Renal cortex interstitium (tissue), 11 donors: ENCODE results near the gene CASZ1. TPM values are rescaled to one million over a fixed set of nuclear protein-coding genes. Genes with fewer than 3 reads are reported as not detected.

Experiments used
- DNase-seq, 11 donors: peaks; one replicate each; pipeline ENCODE4 v3.0.0-alpha.2; 2013; ENCODE audit warnings: low read depth in 9 of 11, low spot score in 4 of 11; ENCODE audit errors: extremely low read depth in 1 of 11
- polyA plus RNA-seq, 3 donors: library from polyadenylated mRNA; unstranded; fragments of 120-200 nt; gene quantifications; one replicate each; pipeline ENCODE4 v1.2.1, GENCODE V29; 2013; ENCODE audit not compliant: insufficient read length in 3 of 3

CASZ1 gene
- polyA plus RNA-seq, 3 donors: 15.7 to 28.3 (median 18.4) TPM

DNA sequence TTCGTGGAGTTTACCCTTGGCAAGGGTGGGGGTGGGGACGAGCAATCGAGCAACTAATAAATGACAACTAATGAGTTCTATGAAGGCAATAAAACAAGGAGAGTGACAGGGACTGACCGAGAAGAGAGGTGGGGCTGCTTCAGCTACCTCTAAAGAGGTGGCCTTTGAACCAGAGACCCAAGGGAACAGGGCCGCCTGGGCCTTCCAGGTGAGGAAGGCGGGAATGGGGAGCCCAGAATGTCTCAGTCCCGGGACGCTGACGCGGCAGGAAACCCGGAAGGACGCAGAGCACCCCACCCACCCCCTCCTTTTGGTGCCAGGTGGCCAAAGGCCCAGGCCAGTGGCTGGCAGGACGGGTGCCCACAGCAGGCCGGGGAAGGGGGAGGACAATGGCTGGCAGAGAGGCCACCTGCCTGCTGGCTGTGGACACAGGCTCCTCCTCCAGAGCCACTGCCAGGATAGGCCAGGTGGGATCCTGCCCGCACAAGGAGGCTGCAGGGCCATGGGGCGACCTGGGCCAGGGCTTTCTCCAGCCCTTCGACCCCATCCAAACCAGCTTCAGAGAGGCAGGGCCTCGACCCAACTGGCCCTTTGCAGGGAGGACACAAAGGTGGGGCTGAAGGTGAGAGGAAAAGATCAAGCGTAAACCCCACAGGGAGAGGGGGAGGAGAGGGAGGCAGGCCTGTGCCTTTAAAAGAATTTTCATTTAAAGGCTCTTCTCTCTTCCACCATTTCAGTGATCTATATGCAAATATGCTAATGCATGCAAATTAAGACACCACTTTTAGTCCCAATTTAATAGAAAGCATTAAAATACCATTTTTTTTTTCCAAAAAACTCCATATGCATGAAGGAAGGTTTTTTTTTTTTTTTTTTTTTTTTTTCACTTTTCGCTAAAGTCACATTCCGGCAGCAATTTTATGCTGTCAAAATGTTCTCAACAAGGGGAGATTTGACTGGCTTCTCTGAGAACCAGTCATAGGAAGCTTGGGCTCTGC is 58.1 kb downstream of the CASZ1 start:
- DNase-seq: no peak

DNA sequence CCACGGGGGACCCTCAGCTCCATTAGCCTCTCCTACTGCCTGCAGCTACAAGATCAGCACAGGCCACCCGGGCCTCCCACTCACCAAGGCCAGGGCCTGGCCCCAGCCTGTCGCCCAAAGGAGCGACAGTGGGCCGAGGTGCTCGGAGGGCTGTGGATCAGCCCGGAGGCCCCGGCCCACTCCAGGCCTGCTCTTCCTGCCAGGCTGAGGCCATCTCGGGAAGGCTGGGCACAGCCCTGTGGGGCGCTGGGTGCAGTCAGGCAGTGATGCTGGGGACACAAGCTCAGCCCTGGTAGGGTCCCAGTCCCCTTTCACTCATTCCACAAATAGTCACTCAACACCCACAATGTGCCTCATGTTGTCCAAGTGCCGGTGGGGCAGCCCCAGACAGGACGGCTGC is 58.8 kb downstream of the CASZ1 start:
- DNase-seq: no peak

DNA sequence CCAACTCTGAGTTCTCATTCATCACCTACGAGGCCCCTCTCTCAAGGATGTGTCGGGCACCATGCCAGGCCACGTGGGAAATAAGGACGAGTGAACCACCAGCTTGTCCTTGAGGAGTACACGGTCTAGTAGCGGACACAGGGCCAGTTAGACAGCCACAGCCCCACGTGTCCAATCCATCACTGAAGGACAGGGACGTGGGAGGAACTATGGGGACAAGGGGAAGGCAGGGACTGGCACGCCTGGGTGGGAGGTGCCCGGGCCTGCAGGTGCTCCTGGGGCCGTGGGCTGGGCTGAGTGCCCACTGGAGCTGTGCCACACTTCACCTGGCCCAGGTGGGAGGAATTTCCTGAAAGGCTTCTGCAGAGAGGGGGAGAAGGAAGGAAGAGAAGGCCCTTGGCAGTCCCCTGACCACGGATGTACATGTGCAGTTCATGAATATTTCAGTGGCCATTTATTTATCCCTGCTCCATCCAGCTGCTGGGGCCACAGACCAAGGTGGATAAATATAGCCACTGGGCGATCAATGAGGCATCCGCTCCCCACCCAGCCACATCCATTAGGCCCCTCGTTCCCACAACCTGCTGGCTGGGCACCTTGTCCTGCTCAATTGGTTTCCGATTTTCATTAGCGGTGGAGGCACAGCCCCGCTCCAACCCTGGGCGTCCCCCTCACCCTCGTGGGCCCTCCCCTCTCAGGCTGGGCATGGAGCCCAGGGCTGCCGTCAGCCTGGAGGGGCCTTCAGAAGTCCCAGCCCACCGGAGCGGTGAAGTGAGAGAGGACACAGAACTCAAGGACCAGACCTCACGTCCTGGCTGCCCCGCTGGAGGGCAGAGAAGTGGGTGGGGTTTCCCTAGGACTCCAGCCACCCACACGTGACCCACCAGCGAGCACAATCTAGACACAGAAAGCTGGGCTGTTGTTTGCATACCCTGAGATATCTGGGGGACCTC is 59.5 kb downstream of the CASZ1 start:
- DNase-seq: peak in 3 of 11 donors; percentile 56 to 70 (median 67)

DNA sequence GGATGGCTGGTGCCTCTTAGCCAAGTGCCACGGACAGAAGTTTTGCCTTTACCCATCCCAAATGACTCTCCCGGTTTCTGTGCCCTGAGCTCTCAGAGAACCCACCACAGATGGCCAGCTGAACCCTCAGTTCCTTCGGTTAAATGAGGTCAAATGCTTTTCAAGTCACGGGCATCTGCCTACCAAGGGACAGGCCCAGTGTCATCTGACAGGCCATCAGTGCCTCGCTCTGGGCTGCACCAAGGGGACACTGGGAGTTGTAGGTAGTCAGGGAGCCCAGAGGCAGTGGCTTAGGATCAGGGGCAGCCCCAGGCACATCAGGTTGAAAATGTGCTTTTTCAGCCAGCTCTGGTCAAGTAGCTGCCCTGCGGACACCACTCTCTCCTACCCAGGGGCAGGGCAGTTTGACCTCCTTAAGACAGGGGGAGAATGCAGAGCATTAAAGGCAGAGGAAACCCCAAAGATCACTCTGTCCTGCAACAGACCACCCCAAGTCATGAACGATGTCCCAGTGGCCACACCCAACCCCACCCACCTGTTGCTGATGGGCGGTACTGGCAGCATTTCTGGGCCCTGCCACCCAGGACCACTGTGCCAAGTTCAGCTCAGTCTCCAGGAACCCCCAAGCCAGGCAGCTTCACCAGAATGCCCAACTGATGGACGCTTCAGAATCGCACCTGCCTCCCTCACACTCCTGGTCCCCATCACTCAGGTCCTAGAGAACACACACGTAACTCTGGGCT is 60.7 kb downstream of the CASZ1 start:
- DNase-seq: no peak

DNA sequence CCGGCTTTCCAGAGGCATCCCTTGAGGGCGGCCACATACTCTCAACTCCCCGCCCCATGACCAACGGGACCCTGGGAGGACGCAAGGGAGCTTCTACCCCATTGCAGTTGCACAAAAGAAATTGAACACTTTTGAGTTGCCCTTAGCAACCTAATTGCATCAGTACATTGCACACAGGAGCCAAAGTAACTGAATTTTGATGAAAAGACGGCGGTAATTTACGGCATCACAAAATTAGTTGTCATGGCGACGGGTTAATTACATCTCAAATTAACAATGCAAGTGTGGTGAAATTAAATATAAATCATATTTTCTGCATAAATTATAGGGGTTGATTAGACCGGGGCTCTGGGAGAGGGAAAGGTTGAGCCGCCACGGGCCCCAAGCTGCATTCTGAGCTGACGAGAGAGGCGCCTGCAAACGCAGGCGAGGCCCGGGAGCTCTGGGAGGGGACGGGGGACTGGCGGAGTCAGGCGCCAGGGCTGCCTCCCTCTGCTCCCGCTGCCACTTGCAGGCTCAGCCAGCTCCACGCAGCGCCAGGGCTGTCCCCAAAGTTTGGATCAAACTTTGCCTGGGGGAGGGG is 61.4 kb downstream of the CASZ1 start:
- no peak for DNase-seq

DNA sequence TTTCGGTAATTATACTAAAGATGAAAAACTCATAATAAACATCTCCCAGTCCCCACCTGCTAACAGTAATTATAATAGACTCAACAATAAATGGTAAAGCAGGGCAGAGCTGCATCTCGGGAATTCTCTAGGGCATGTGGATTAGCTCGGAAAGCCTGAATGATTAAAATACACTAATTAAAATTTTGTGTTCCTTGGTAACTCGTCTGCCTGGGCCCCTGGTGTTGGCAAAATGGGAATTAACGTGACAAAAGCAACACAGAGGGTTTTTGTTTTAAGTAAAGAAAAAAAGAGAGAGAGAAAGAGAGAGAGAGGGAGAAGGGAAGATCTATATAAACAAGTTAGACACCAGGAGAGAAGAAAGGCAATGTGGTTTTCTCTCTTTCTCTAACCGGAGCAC is 62.1 kb downstream of the CASZ1 start:
- DNase-seq: no peak

DNA sequence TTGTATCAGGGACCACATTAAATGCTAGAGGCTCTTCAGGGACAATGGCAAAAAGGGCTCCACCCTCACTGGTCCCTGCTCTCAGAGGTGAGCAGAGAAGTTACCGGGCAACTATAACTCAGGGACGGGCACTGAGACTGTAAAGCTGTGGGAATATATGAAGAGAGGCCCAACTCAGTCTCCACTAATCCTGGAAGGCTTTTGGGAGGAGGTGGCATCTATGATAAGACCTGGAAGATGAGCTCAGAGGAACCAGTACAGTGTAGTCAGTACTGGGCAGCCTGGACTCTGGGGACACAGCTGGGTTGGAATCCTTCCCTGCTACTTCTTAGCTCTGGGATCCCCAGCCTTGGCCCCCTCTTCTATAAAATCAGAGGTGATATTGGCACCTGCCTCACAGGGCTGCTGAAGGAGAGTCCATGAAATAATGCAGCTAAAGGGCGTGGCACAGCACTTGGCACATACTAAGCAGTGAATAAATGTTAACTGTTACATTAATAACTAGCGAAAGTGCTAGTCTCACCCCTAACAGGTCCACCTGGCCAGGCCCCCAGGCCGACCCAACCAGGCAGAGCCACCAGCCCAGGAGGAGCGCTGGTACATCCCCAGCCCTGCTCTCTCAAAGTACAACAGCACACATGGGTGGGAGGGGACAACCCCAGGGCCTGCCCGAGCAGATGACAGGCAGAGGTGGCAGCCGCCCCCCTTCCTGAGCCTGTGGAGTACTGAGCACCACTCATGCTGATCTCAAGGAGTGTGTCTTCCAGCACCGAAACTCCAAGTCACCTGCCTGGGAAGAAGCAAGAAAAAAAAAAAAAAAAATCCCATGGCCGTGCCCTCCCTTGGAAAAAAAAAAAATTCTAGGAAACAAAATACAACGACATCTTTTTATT is 62.7 kb downstream of the CASZ1 start:
- no peak for DNase-seq

DNA sequence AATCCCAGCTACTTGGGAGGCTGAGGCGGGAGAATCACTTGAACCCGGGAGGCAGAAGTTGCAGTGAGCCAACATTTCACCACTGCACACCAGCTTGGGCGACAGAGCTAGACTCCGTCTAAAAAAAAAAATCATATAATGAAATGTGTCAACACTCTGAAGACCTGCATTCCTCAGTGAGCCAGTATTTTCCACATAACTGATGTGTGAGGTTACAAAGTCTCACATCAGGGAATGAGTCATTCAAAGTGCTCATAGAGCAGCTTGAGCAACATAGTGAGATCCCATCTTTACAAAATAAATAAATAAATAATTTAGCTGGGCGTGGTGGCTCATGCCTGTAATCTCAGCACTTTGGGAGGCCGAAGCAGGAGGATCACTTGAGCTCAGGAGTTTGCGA is 65.5 kb downstream of the CASZ1 start:
- DNase-seq: no peak

DNA sequence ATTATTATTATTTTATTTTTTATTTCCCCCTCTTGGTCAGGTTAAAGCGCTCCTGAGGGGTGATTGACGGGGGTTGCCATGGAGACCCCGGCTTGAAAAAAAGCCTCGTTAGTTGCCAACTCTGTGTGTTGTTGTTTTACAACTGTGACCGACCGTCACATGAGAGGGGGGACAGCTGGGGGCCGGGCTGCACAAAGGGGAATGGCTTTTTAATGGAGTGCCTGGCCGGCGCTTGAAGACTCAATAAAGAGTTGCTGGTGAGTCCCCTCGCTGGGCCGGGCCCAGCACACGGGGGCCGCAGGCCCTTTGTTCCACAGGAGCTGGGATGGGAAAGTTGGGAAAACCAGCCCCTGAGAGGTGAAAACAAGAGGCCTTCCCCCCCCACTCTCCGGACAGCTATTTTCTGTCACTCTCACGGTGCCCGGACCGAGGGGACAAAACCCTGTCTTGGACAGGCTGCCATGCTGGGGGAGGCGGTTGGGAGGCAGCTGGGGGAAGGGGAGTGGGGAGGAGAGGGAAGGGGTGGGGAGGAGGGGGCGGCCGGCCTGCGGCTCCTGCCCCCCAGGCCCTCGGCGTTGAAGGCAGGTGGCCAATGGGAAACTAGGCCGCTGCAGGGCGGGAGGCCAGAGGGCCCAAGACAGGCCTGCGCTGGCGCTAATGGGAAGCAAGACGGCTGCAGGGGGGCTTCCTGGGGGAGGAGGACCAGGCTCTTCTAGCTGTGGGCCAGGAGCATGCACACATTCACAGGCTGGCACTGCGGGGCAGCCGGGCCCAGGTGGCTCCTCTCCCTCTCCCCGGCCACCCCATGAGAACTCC is 67.6 kb downstream of the CASZ1 start:
- peak in 4 of 11 donors; percentile 50 to 70 (median 66) for DNase-seq

DNA sequence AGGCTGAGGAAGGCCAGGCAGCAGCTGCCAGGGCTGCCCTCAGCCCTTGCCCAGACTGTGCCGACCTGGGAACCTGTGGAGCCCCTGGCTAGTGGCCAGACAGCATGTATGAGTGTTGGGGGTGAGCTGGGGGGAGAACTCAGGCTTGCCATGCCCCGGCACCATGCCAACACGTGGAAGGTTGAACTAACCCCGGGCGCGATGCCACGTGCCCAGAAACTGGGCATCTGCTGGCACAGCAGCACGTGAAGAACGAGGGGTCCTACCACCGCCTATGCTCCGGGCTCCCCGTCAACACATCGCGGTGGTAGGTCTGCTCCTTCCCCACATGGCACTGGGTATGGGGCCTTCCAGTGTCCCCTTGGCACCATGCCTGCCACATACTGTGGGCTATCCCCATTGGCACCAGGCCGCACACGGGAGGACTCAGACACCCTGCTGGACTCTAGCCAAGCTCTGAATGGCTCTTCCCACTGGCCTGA is 68.7 kb downstream of the CASZ1 start:
- no peak for DNase-seq

DNA sequence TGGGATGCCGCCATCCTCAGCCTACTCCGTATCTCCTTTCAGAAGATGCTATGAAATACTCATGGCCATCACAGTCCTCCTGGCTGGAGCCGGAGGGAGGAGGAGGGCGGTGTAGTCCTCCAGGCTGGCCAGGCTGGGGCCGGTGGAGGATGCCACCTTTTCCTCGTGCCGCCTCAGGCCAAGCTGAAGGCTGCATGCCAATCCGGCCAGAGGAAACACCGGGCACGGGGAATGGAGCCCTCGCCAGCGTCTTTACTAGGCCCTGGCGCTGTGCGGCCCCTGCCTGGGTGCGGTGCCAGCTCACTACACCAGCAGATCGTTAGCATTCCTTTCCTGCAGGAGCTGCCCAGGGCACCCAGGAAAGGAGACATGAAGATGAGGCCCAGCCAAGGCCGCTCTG is 70.1 kb downstream of the CASZ1 start:
- no peak for DNase-seq

DNA sequence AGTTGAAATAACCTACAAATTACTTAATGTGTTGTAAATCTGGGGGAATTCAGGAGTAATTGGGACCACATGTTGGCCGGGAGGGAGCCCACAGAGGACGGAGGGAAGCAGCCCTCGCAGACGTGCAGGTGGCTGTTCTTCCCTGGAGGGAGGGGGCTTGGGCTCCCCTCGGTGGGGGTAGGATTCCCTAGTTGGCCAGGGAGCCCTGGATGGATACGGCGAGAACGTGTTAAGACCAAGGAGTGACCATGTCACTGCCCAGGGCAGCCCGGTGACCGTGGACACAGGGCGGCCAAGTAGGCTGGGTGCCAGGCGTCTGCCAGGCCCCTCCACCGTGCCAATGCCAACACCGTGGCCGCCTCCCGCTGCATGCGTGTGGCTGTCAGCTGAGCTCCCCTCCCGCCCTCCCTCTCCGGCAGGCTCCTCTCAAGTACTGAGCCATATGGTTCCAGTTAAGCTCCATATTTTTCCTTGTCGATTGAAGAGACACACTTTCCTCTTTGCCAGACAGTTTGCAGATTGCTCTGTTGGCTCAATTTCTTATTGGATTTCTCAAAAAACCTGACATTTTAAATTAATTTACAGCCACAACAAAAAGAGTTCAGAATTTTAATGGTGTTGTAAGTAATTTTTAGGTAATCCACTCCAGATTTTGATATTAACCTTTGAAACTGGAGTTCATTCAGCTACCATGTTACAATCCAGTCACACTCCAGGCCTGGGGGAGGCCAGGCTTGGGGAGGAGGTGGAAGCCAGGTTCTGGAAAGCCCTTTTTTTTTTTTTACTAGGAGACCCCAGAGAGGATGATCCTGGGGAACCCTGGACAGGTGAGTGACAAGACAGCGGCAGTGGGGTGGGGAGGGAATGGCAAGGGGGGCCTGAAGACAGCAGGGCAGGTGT is 71.2 kb downstream of the CASZ1 start:
- DNase-seq: peak in 4 of 11 donors; percentile 60 to 78 (median 68)

DNA sequence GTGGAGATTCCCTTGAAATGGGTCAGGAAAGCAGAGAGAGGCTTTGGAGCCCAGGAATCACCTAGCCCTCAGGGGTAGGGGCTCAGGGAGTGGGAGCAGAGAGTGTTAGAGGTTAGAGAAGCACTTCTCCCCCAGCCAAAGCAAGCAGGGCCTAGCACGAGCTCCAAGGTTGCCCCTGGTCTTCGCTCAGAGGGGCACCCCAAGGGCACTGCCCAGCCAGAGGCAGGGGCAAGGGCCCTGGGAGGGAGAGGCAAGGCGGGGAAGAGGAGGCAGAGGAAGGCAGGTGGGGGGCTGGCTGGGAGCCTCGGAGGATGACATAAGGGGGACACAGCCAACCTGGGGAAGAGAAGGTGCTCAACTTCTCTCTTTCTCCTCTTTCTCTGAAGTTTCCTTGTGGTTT is 71.9 kb downstream of the CASZ1 start:
- no peak for DNase-seq

DNA sequence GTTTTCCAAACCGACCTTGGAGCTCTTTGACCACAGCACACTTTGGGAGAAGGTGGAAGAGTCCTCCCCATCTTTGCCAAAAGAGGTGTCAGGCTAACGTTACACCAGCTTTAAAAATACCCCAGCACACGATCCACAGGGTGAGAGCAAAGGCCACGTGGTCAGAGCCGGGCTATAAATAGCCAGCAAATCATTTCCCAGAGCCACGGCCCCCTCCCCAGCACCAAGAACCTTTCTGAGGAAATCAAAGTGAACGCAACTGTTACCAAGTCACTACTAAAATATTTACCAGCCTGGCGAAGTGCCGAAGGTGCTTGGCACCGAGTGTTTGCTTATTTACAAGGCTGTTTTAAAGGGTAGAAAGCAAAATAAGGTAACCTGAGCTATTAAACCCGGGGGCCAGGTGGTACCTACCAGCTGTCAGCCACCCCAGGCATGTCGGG is 72.4 kb downstream of the CASZ1 start:
- DNase-seq: peak in 1 of 11 donors; percentile 38

DNA sequence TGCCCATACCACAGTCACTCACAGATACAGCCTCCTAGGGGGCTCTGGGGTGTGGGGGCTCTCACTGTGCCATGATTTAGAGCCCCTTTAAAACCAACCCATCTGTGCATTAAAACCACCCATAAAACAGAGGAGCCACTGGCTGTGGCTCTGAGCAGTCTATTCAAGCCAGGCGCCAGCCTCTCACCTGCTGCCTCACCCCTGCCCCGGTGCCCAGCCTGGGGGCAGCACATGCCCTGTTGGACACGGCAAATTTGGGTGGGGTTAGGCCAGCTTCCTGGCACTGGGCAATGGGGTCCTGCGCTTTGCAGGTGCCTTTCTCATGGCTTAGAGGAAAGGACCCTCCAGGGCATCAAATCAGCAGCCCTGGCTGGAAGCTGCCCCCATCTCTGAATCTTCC is 73.1 kb downstream of the CASZ1 start:
- no peak for DNase-seq

DNA sequence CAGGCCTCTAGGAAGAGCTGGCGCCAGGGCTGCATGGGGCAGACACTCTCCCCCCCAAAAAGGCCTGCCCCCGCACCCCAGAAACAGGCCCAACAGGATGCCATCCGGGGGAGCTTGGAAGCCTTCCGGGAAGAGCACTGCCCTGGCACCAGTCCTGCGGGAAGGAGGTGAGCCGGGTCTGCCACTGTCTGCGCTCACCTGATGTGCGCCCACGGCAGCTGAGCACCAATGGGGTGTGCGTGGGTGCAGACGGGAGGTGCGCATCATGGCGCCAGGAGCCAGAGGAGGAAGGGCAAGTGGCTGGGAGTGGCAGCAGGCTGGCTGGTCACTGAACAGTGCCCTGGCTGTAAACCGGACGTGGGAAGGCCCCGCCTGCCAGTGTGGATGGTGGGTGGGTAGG is 73.6 kb downstream of the CASZ1 start:
- no peak for DNase-seq
